Measurements from ENCODE around the gene TRIM33. TPM values are rescaled to one million over a fixed set of nuclear protein-coding genes. Genes with fewer than 3 reads are reported as not detected.

The TRIM33 gene
- total RNA-seq, 4 donors from 2014 or later, result 50.8 to 68.2 (median 53.4) TPM

GRCh38 chr1:114456586-114456985 lies 54.4 kb downstream of the TRIM33 start:
- TF ChIP-seq EP300 (IDR thresholded peaks at IDR 0.05) (no peak), CTCF (IDR thresholded peaks at IDR 0.05) (no peak), POLR2A (IDR thresholded peaks at IDR 0.05) (no peak)
- Histone ChIP-seq H3K27me3 (no peaks in the 10 kb centered on the region), H3K9me3 (no peaks in the 10 kb centered on the region), H3K4me1 (peaks cover 0 to 9% (median 0%) of the 10 kb centered on the region in 4 donors), H3K27ac (no peak overlapping the region), H3K4me3 (no peak overlapping the region), H3K36me3 (peaks cover 0 to 55% (median 0%) of the 10 kb centered on the region in 3 donors)
- 92 to 95% methylated on average over 3 of the region's 3 CpGs for whole genome bisulfite sequencing, 2 donors
- no peak for DNase-seq (ENCODE audit: low spot score in 2 of 2)

- Histone ChIP-seq H3K36me3 (peaks cover 0 to 58% (median 0%) of the 10 kb centered on the region in 3 donors), H3K4me1 (peaks cover 0 to 9% (median 0%) of the 10 kb centered on the region in 4 donors), H3K4me3 (no peak overlapping the region), H3K27ac (no peak overlapping the region), H3K9me3 (no peaks in the 10 kb centered on the region), H3K27me3 (no peaks in the 10 kb centered on the region)
- no peak for TF ChIP-seq EP300 (IDR thresholded peaks at IDR 0.05)
- no peak for TF ChIP-seq POLR2A (IDR thresholded peaks at IDR 0.05)
- no peak for TF ChIP-seq CTCF (IDR thresholded peaks at IDR 0.05)
- no peak for DNase-seq (ENCODE audit: low spot score in 2 of 2)
Observed at GRCh38 chr1:114455102-114455785, 55.8 kb downstream of the TRIM33 start.

- no peak overlapping the region for H3K4me3 ChIP-seq
- H3K36me3 ChIP-seq, result peaks cover 0 to 58% (median 0%) of the 10 kb centered on the region in 3 donors
- H3K9me3 ChIP-seq, result no peaks in the 10 kb centered on the region
- peaks cover 0 to 9% (median 0%) of the 10 kb centered on the region in 4 donors for H3K4me1 ChIP-seq
- no peak overlapping the region for H3K27ac ChIP-seq
- no peaks in the 10 kb centered on the region for H3K27me3 ChIP-seq
- WGBS, 2 donors, result 88 to 100% methylated on average over 1 of the region's 1 CpG
- DNase-seq (ENCODE audit: low spot score in 2 of 2), result no peak
- TF ChIP-seq POLR2A (IDR thresholded peaks at IDR 0.05) (no peak), EP300 (IDR thresholded peaks at IDR 0.05) (no peak), CTCF (IDR thresholded peaks at IDR 0.05) (no peak)
Observed at GRCh38 chr1:114454539-114454938, 56.5 kb downstream of the TRIM33 start.

GRCh38 chr1:114453361-114453784 lies 57.6 kb downstream of the TRIM33 start:
- TF ChIP-seq POLR2A (IDR thresholded peaks at IDR 0.05) (no peak), EP300 (IDR thresholded peaks at IDR 0.05) (no peak), CTCF (IDR thresholded peaks at IDR 0.05) (no peak)
- Histone ChIP-seq H3K36me3 (peaks cover 0 to 63% (median 0%) of the 10 kb centered on the region in 3 donors), H3K27me3 (no peaks in the 10 kb centered on the region), H3K4me1 (peaks cover 0 to 9% (median 0%) of the 10 kb centered on the region in 4 donors), H3K4me3 (no peak overlapping the region), H3K9me3 (no peaks in the 10 kb centered on the region), H3K27ac (no peak overlapping the region)
- no peak for DNase-seq (ENCODE audit: low spot score in 2 of 2)
- 86 to 89% methylated on average over 2 of the region's 2 CpGs for WGBS, 2 donors

- 60 to 61% methylated on average over 3 of the region's 3 CpGs for WGBS, 2 donors
- Histone ChIP-seq H3K4me3 (no peak overlapping the region), H3K27me3 (no peaks in the 10 kb centered on the region), H3K36me3 (peaks cover 0 to 54% (median 0%) of the 10 kb centered on the region in 3 donors), H3K4me1 (no peaks in the 10 kb centered on the region), H3K9me3 (no peaks in the 10 kb centered on the region), H3K27ac (no peak overlapping the region)
- DNase-seq (ENCODE audit: low spot score in 2 of 2), result no peak
- TF ChIP-seq EP300 (IDR thresholded peaks at IDR 0.05), result no peak
- no peak for TF ChIP-seq POLR2A (IDR thresholded peaks at IDR 0.05)
- TF ChIP-seq CTCF (IDR thresholded peaks at IDR 0.05), result no peak
Observed at GRCh38 chr1:114448370-114449036, 62.5 kb downstream of the TRIM33 start.

Data from tibial nerve (tissue), 4 donors.